ENCODE measurements around the gene TLCD3B.

Gene TLCD3B

GRCh38 chr16:30068333-30068732 lies 37.3 kb upstream of the TLCD3B start:
- H3K9me3 ChIP-seq (ENCODE audit: control insufficient read depth in 2 of 2, low read length in 2 of 2) = no peaks in the 10 kb centered on the region
- peak overlapping the region in 1 of 2 donors; percentile 58 for H3K4me3 ChIP-seq (ENCODE audit: low read length in 2 of 2)
- H3K4me1 ChIP-seq (ENCODE audit: control insufficient read depth, insufficient read depth, low read length) = peaks cover 65% of the 10 kb centered on the region
- H3K27me3 ChIP-seq (ENCODE audit: control insufficient read depth in 1 of 2, insufficient read depth in 2 of 2, low read length in 2 of 2) = no peaks in the 10 kb centered on the region
- peak overlapping the region; percentile 67 for H3K27ac ChIP-seq (ENCODE audit: low read length)
- H3K36me3 ChIP-seq (ENCODE audit: control insufficient read depth in 2 of 2, insufficient read depth in 2 of 2, low read length in 2 of 2) = peaks cover 39 to 44% of the 10 kb centered on the region in 2 donors
- H3K9ac ChIP-seq (ENCODE audit: low read length in 2 of 2) = peak overlapping the region; percentile 31 to 36

DNA sequence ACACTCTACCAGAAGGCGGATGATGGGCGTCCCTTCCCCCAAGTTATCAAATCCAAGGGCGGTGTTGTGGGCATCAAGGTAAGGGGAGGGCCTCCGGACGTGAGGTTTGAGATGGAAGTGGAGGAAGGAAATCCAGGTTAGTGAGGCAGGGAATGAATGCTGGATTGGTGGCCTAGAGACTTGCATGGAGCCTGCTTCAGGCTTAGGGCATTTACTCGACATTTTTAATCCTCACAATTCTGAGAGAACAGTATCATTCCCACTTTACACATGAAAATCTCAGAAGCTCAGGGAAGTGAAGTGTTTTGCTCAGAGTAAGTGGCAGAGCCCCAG lies 36.5 kb upstream of the TLCD3B start:
- Histone ChIP-seq H3K4me3 (ENCODE audit: low read length in 2 of 2) (peak overlapping the region; percentile 77 to 97), H3K9ac (ENCODE audit: low read length in 2 of 2) (peak overlapping the region; percentile 90 to 94), H3K9me3 (ENCODE audit: control insufficient read depth in 2 of 2, low read length in 2 of 2) (no peaks in the 10 kb centered on the region), H3K36me3 (ENCODE audit: control insufficient read depth in 2 of 2, insufficient read depth in 2 of 2, low read length in 2 of 2) (peaks cover 39 to 44% of the 10 kb centered on the region in 2 donors), H3K27ac (ENCODE audit: low read length) (peak overlapping the region; percentile 99), H3K27me3 (ENCODE audit: control insufficient read depth in 1 of 2, insufficient read depth in 2 of 2, low read length in 2 of 2) (no peaks in the 10 kb centered on the region), H3K4me1 (ENCODE audit: control insufficient read depth, insufficient read depth, low read length) (peaks cover 68% of the 10 kb centered on the region)

GRCh38 chr16:30066761-30067583 lies 35.9 kb upstream of the TLCD3B start:
- Histone ChIP-seq H3K9me3 (ENCODE audit: control insufficient read depth in 2 of 2, low read length in 2 of 2) (no peaks in the 10 kb centered on the region), H3K4me1 (ENCODE audit: control insufficient read depth, insufficient read depth, low read length) (peaks cover 68% of the 10 kb centered on the region), H3K27ac (ENCODE audit: low read length) (peak overlapping the region; percentile 99), H3K4me3 (ENCODE audit: low read length in 2 of 2) (peak overlapping the region; percentile 77 to 97), H3K27me3 (ENCODE audit: control insufficient read depth in 1 of 2, insufficient read depth in 2 of 2, low read length in 2 of 2) (no peaks in the 10 kb centered on the region), H3K36me3 (ENCODE audit: control insufficient read depth in 2 of 2, insufficient read depth in 2 of 2, low read length in 2 of 2) (peaks cover 35 to 42% of the 10 kb centered on the region in 2 donors), H3K9ac (ENCODE audit: low read length in 2 of 2) (peak overlapping the region; percentile 90 to 94)

DNA sequence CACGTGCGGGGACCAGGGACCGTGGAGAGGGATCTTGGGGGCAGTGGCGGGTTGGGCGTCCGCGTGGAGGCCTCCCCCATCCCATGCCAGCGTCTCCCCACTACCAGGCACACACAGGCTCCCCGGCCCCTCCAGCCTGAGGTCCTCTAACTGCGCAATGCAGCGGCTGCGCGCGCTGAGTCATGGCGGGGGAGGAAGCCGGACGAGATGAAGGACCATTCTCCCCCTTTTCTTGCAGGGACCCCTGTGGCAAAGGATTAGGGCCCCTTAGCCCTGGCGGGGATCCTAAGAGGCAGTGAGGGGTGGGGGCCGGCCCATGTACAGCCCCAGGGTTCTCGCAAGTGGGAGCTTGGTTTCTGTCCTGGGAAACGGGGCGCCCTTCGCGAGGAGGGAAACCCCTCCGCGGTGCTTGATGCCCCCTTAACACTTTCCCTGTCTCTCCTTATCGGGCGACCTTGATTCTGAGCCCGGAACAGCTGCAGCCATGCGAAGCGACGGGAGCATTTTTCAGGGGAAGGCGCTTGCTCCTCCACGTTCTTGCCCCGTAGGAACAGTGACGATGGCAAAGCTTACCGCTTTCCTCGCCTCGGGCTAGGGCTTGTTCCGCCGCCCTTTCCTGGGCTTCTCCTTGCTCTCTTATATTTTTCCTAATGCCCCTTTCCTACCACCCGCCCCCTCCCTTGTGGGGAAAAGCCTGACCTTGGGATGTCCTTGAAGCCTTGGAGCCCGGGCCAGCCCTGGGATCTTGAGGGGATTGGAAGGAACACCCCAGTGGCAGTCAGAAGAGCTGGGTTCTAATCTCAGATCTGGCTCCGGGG lies 35.1 kb upstream of the TLCD3B start:
- H3K9me3 ChIP-seq (ENCODE audit: control insufficient read depth in 2 of 2, low read length in 2 of 2) = no peaks in the 10 kb centered on the region
- peaks cover 31 to 38% of the 10 kb centered on the region in 2 donors for H3K36me3 ChIP-seq (ENCODE audit: control insufficient read depth in 2 of 2, insufficient read depth in 2 of 2, low read length in 2 of 2)
- H3K4me3 ChIP-seq (ENCODE audit: low read length in 2 of 2) = peak overlapping the region; percentile 77 to 97
- H3K27me3 ChIP-seq (ENCODE audit: control insufficient read depth in 1 of 2, insufficient read depth in 2 of 2, low read length in 2 of 2) = no peaks in the 10 kb centered on the region
- peak overlapping the region; percentile 90 to 94 for H3K9ac ChIP-seq (ENCODE audit: low read length in 2 of 2)
- peak overlapping the region; percentile 99 for H3K27ac ChIP-seq (ENCODE audit: low read length)
- peaks cover 68% of the 10 kb centered on the region for H3K4me1 ChIP-seq (ENCODE audit: control insufficient read depth, insufficient read depth, low read length)

- Histone ChIP-seq H3K27me3 (ENCODE audit: control insufficient read depth in 1 of 2, insufficient read depth in 2 of 2, low read length in 2 of 2) (no peaks in the 10 kb centered on the region), H3K9ac (ENCODE audit: low read length in 2 of 2) (peak within 1 kb of the TSS; percentile 94 to 98), H3K9me3 (ENCODE audit: control insufficient read depth in 2 of 2, low read length in 2 of 2) (no peaks in the 10 kb centered on the region), H3K27ac (ENCODE audit: low read length) (peak within 1 kb of the TSS; percentile 99), H3K36me3 (ENCODE audit: control insufficient read depth in 2 of 2, insufficient read depth in 2 of 2, low read length in 2 of 2) (peaks cover 25 to 30% of the 10 kb centered on the region in 2 donors), H3K4me3 (ENCODE audit: low read length in 2 of 2) (peak within 1 kb of the TSS; percentile 86 to 97), H3K4me1 (ENCODE audit: control insufficient read depth, insufficient read depth, low read length) (peaks cover 70% of the 10 kb centered on the region)
Observed at GRCh38 chr16:30065102-30065942, 34.3 kb upstream of the TLCD3B start, which contains the start of gene ALDOA. ALDOA (plus strand) TSS chr16:30065760; CDS start chr16:30066898, 1,138 bp downstream.

GRCh38 chr16:30064729-30065101 lies 33.6 kb upstream of the TLCD3B start:
- Histone ChIP-seq H3K4me1 (ENCODE audit: control insufficient read depth, insufficient read depth, low read length) (peaks cover 69% of the 10 kb centered on the region), H3K36me3 (ENCODE audit: control insufficient read depth in 2 of 2, insufficient read depth in 2 of 2, low read length in 2 of 2) (peaks cover 24 to 26% of the 10 kb centered on the region in 2 donors), H3K9ac (ENCODE audit: low read length in 2 of 2) (peak overlapping the region; percentile 94 to 98), H3K4me3 (ENCODE audit: low read length in 2 of 2) (peak overlapping the region; percentile 86 to 97), H3K27me3 (ENCODE audit: control insufficient read depth in 1 of 2, insufficient read depth in 2 of 2, low read length in 2 of 2) (no peaks in the 10 kb centered on the region), H3K27ac (ENCODE audit: low read length) (peak overlapping the region; percentile 99), H3K9me3 (ENCODE audit: control insufficient read depth in 2 of 2, low read length in 2 of 2) (no peaks in the 10 kb centered on the region)

- Histone ChIP-seq H3K36me3 (ENCODE audit: control insufficient read depth in 2 of 2, insufficient read depth in 2 of 2, low read length in 2 of 2) (peaks cover 17 to 20% of the 10 kb centered on the region in 2 donors), H3K27me3 (ENCODE audit: control insufficient read depth in 1 of 2, insufficient read depth in 2 of 2, low read length in 2 of 2) (no peaks in the 10 kb centered on the region), H3K4me1 (ENCODE audit: control insufficient read depth, insufficient read depth, low read length) (peaks cover 63% of the 10 kb centered on the region), H3K9me3 (ENCODE audit: control insufficient read depth in 2 of 2, low read length in 2 of 2) (no peaks in the 10 kb centered on the region), H3K4me3 (ENCODE audit: low read length in 2 of 2) (peak overlapping the region; percentile 86 to 97), H3K9ac (ENCODE audit: low read length in 2 of 2) (peak overlapping the region; percentile 94 to 98), H3K27ac (ENCODE audit: low read length) (peak overlapping the region; percentile 99)
Observed at GRCh38 chr16:30063893-30064728, 33.0 kb upstream of the TLCD3B start.

DNA sequence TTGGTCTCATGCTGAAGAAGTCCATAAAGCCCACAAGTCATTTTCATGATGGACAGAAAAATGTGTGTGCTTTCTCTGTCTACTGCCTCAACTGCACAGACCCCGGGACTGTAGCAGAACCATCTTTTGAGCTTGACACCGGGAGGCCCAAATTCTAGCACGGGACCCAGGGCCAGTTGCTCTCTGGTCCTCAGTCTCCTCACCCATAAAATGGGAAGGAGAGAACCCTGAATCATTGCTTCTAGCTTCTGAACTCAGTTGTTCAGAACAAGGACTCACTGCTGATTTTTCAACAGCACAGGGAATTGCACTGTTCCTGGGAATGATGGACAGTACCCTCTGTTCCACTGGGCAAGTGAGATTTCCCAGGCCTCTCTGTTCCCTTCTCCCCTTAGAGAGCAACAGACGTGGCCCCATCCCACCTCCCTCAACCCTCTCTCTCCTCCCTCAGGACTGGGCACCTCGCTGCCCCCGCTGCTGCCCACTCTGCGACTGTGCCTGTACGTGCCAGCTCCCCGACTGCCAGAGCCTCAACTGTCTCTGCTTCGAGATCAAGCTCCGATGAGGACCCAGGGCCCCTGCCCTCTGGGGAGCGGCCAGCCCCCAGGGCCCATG lies 32.3 kb upstream of the TLCD3B start:
- H3K4me3 ChIP-seq (ENCODE audit: low read length in 2 of 2) = peak overlapping the region; percentile 86 to 97
- peaks cover 56% of the 10 kb centered on the region for H3K4me1 ChIP-seq (ENCODE audit: control insufficient read depth, insufficient read depth, low read length)

GRCh38 chr16:30060836-30061554 lies 29.9 kb upstream of the TLCD3B start:
- Histone ChIP-seq H3K27me3 (ENCODE audit: control insufficient read depth in 1 of 2, insufficient read depth in 2 of 2, low read length in 2 of 2) (no peaks in the 10 kb centered on the region), H3K4me1 (ENCODE audit: control insufficient read depth, insufficient read depth, low read length) (peaks cover 35% of the 10 kb centered on the region), H3K4me3 (ENCODE audit: low read length in 2 of 2) (no peak overlapping the region), H3K36me3 (ENCODE audit: control insufficient read depth in 2 of 2, insufficient read depth in 2 of 2, low read length in 2 of 2) (no peaks in the 10 kb centered on the region), H3K9me3 (ENCODE audit: control insufficient read depth in 2 of 2, low read length in 2 of 2) (no peaks in the 10 kb centered on the region), H3K9ac (ENCODE audit: low read length in 2 of 2) (peak overlapping the region in 1 of 2 donors; percentile 47), H3K27ac (ENCODE audit: low read length) (no peak overlapping the region)

More for the DNA sequence above, 32.3 kb upstream of the TLCD3B start:
- Histone ChIP-seq H3K9me3 (ENCODE audit: control insufficient read depth in 2 of 2, low read length in 2 of 2) (no peaks in the 10 kb centered on the region), H3K27me3 (ENCODE audit: control insufficient read depth in 1 of 2, insufficient read depth in 2 of 2, low read length in 2 of 2) (no peaks in the 10 kb centered on the region), H3K27ac (ENCODE audit: low read length) (peak overlapping the region; percentile 99), H3K9ac (ENCODE audit: low read length in 2 of 2) (peak overlapping the region; percentile 94 to 98), H3K36me3 (ENCODE audit: control insufficient read depth in 2 of 2, insufficient read depth in 2 of 2, low read length in 2 of 2) (peaks cover 10 to 13% of the 10 kb centered on the region in 2 donors)

Data from stomach smooth muscle (tissue), 2 donors.